Activated CD4-positive, CD25-positive, alpha-beta regulatory T cell (primary cell): ENCODE measurements around the gene MCOLN1.

ENCODE experiments used
- DNase-seq, 4 experiments: peaks; one replicate each; lab custom pipeline; 2025; lab: John Stamatoyannopoulos, UW

The MCOLN1 gene

GRCh38 chr19:7522072-7522922, at the start of gene MCOLN1:
Gene MCOLN1 (plus strand): TSS chr19:7522624. CDS start chr19:7522751, 127 bp downstream.
- peak; percentile 97 to 99 (median 98) for DNase-seq

DNA sequence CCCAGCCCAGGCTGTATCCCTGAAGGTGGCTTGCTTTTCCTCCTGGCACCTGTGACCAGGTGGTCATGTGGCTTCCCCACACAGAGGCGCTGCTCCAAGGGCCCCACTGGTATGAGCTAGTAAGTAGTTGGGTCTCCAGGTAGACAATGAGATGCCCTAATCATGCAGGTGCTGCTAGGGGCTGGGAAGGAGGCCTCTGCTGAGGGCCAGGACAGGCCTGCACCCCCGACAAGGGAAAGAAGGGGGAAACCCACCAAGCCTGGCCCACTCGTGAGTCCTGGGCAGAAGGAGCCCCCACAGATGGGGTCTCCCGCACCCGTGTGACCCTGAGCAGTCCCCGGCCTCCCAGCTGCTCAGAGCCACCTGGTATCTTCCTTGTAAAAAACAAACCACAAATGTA, 46.8 kb upstream of the MCOLN1 start:
- DNase-seq: no peak

GRCh38 chr19:7476241-7476640, 46.2 kb upstream of the MCOLN1 start:
- no peak for DNase-seq

- DNase-seq: no peak
Measured at GRCh38 chr19:7476777-7477494, 45.5 kb upstream of the MCOLN1 start.

DNA sequence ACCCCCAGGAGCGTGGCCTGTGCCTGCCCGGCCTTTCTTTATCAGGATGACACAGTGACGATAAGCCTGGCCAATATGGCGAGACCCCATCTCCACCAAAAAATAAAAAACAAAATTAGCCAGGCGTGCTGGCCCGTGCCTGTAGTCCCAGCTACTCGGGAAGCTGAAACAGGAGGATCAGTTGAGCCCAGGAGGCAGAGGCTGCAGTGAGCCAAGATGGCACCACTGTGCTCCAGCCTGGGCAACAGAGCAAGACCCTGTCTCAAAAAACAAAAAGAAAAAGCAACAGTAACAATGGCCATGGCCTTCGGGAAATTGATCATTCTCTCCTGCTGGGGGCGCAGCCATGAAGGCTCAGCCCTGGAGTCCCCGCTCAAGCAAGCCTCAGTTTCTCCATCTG, 44.7 kb upstream of the MCOLN1 start:
- DNase-seq: no peak

- DNase-seq: no peak
Measured at GRCh38 chr19:7478173-7478842, 44.1 kb upstream of the MCOLN1 start.

GRCh38 chr19:7478843-7479227, 43.6 kb upstream of the MCOLN1 start:
- DNase-seq: no peak

- DNase-seq: no peak
Measured at GRCh38 chr19:7480222-7480969, 42.0 kb upstream of the MCOLN1 start.

- no peak for DNase-seq
Measured at GRCh38 chr19:7480970-7481255, 41.5 kb upstream of the MCOLN1 start.

- no peak for DNase-seq
Measured at GRCh38 chr19:7482584-7483439, 39.6 kb upstream of the MCOLN1 start.

GRCh38 chr19:7483720-7484201, 38.7 kb upstream of the MCOLN1 start:
- no peak for DNase-seq

DNA sequence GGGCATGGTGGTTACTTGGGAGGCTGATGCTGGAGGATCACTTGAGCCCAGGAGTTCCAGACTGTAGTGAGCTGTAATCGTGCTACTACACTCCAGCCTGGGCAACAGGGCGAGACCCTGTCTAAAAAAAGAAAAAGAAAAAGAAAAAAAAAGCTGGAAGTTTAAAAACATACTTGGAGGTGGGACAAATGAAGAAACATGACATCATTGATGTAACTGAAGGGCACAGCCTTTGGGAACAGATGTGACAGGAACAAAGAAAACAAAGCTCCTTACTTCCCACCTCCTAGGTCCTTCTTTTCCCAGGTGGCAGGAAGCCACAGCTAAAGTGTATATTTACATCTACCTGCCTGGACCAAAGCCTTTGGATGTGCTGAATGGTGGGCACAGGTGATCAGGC, 35.5 kb upstream of the MCOLN1 start:
- DNase-seq: no peak

- DNase-seq: peak; percentile 76 to 84 (median 81)
Measured at GRCh38 chr19:7488736-7489353, 33.6 kb upstream of the MCOLN1 start, which contains the start of gene PEX11G. Gene PEX11G (minus strand): TSS chr19:7489035. CDS start chr19:7489010, 25 bp downstream.

- DNase-seq: no peak
Measured at GRCh38 chr19:7489609-7490044, 32.8 kb upstream of the MCOLN1 start.

DNA sequence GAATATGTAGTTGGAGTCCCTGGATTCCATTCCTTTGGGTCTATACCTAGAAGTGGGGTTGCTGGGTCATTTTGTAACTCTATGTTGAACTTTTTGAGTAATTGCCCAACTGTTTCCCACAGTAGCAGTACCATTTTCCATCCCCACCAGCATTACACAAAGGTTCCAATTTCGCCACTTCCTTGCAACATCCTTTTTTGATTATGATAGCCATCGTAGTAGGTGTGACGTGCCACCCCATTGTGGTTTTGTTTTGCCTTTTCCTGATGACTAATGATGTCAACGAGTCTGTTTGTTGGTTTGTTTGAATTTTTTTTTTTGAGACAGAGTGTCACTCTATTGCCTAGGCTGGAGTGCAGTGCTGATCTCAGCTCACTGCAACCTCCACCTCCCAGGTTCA, 30.3 kb upstream of the MCOLN1 start:
- no peak for DNase-seq

GRCh38 chr19:7492558-7492957, 29.9 kb upstream of the MCOLN1 start:
- no peak for DNase-seq

DNA sequence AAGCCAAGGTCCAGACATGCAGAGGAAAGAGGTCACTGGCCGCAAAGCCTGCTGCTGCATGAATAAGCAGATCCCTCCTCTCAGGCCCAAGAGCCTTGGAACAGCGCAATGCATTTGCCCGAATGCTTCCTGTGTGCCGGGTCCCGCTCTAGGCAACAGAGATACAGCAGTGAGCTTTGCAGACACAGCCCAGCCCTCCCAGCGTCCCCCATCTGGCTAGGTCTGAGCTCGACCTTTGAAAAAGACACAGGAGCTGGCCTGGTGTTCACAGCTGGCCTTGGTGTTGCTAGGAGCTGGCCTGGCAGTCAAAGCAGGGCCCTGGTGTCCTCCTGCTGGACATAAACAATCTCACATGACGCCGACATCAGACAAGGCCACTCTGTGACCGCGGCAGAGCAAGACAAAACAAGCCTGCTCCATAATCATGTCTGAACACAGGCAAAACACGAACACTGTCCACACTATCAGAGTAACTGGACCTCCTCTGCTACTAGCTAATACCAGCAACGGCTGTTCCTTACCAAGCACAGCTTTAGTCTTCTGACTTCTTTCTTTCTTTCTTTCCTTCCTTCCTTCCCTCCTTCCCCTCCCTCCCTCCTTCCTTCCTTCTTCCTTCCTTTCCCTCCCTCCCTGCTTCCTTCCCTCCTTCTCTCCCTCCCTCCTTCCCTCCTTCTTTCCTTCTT, 27.9 kb upstream of the MCOLN1 start:
- no peak for DNase-seq

- DNase-seq: no peak
Measured at GRCh38 chr19:7497292-7497691, 25.1 kb upstream of the MCOLN1 start.

- DNase-seq: no peak
Measured at GRCh38 chr19:7500811-7501450, 21.5 kb upstream of the MCOLN1 start.
